ENCODE results near the gene HOXC11. TPM values are rescaled to one million over a fixed set of nuclear protein-coding genes. Genes with fewer than 3 reads are reported as not detected.

HOXC11 gene
- total and polyA plus RNA-seq, 2 of the 4 experiments (the other 2 are of a cell fraction) = not detected

- no peak overlapping the region for H4K8ac ChIP-seq (ENCODE audit: low read depth in 2 of 2, low read length in 2 of 2)
- no peak overlapping the region for H2BK20ac ChIP-seq (ENCODE audit: low read depth, low read length)
- H3K9me1 ChIP-seq (ENCODE audit: insufficient read depth, low read length) = no peaks in the 10 kb centered on the region
- CTCF ChIA-PET = no interaction called here
- peaks cover 15% of the 10 kb centered on the region for H3K9me3 ChIP-seq (ENCODE audit: control insufficient read depth, insufficient read depth, low read length)
- H4K91ac ChIP-seq (ENCODE audit: insufficient read depth, low read depth, low read length) = no peak overlapping the region
- H3K4ac ChIP-seq (ENCODE audit: low read depth, low read length) = no peak overlapping the region
- no peak overlapping the region for H2BK120ac ChIP-seq (ENCODE audit: low read depth, low read length)
- no peak overlapping the region for H2BK15ac ChIP-seq (ENCODE audit: low read depth, low read length)
- H3K36me3 ChIP-seq (ENCODE audit: control insufficient read depth, insufficient read depth, low read length) = no peaks in the 10 kb centered on the region
- H3K4me2 ChIP-seq (ENCODE audit: low read depth, low read length) = no peak overlapping the region
- no peak overlapping the region for H2AK5ac ChIP-seq (ENCODE audit: low read depth, low read length)
- H3K4me1 ChIP-seq (ENCODE audit: control insufficient read depth, insufficient read depth, low read length) = peaks cover 2% of the 10 kb centered on the region; the same call in 1 of the 2 replicates
- no peak overlapping the region for H2AFZ ChIP-seq (replicated peaks; ENCODE audit: low read length, poor library complexity)
- no peak overlapping the region for H2AK9ac ChIP-seq (replicated peaks; ENCODE audit: low read depth, low read length, poor library complexity)
- H4K5ac ChIP-seq (ENCODE audit: low read depth, low read length) = no peak overlapping the region
- H2BK5ac ChIP-seq (ENCODE audit: low read depth, low read length, poor library complexity, severe bottlenecking) = no peak overlapping the region
- H3K18ac ChIP-seq (ENCODE audit: low read depth, low read length) = no peak overlapping the region
- peaks cover 99% of the 10 kb centered on the region for H3K27me3 ChIP-seq (ENCODE audit: control insufficient read depth, insufficient read depth, low read length)
- in situ Hi-C loops (cut with MboI; ENCODE audit: low sequenced_read_pairs) = no loop called here
- no peak overlapping the region for H3K56ac ChIP-seq (ENCODE audit: extremely low read depth, insufficient read depth, low read length)
- no peak overlapping the region for H3K14ac ChIP-seq (replicated peaks; ENCODE audit: low read depth, low read length)
- no peak overlapping the region for H3K23ac ChIP-seq (ENCODE audit: low read depth, low read length)
- TF ChIP-seq MAZ (IDR thresholded peaks at IDR 0.05; ENCODE audit: borderline replicate concordance, low read depth, low read length) (no peak), CEBPB (IDR thresholded peaks at IDR 0.05; ENCODE audit: low read depth, low read length) (no peak), CTCF (conservative IDR thresholded peaks at IDR 0.05; ENCODE audit: low read depth, low read length) (no peak), BHLHE40 (IDR thresholded peaks at IDR 0.05; ENCODE audit: low read depth, low read length) (no peak), CHD1 (IDR thresholded peaks at IDR 0.05; ENCODE audit: low read depth, low read length) (no peak), POLR2A (IDR thresholded peaks at IDR 0.05; ENCODE audit: low read depth, low read length) (no peak)
- no peak for ATAC-seq (ENCODE audit: low read depth)
- no TSS peak for BruUV-seq (replicated peaks)
- POLR2A ChIA-PET (ENCODE audit: unreplicated experiment) = no interaction called here
- H3K79me1 ChIP-seq (ENCODE audit: low read depth in 1 of 2, low read length in 2 of 2) = no peaks in the 10 kb centered on the region
- no peak overlapping the region for H3K4me3 ChIP-seq (ENCODE audit: insufficient read depth, low read depth, low read length)
- intact Hi-C loops (cut with micrococcal nuclease) = no loop called here
- peaks cover 2% of the 10 kb centered on the region; the same call in 1 of the 2 replicates for H4K20me1 ChIP-seq (ENCODE audit: insufficient read depth, low read length)
- no peak overlapping the region for H3K27ac ChIP-seq (ENCODE audit: insufficient read depth, low read length)
- dilution Hi-C loops (cut with HindIII; ENCODE audit: low sequenced_read_pairs, unreplicated experiment) = no loop called here
- WGBS, 2 experiments (ENCODE audit: extremely low coverage in 2 of 2, insufficient read length in 1 of 2) = 30% methylated on average over 4 of the region's 9 CpGs; no CpG with 5 or more reads in 1 of the 2 experiments
- H3K9ac ChIP-seq (ENCODE audit: low read depth, low read length) = no peak overlapping the region
- no peak for DNase-seq
Observed at GRCh38 chr12:53972152-53972702, 699 bp upstream of the HOXC11 start.
